ENCODE measurements around the gene HOXA2. TPM values are rescaled to one million over a fixed set of nuclear protein-coding genes. Genes with fewer than 3 reads are reported as not detected.

HOXA2 gene
- polyA plus RNA-seq, 1 donor (not counting 4 experiments of a cell fraction or from before 2014, with no cell fraction given): 0.71 TPM

DNA sequence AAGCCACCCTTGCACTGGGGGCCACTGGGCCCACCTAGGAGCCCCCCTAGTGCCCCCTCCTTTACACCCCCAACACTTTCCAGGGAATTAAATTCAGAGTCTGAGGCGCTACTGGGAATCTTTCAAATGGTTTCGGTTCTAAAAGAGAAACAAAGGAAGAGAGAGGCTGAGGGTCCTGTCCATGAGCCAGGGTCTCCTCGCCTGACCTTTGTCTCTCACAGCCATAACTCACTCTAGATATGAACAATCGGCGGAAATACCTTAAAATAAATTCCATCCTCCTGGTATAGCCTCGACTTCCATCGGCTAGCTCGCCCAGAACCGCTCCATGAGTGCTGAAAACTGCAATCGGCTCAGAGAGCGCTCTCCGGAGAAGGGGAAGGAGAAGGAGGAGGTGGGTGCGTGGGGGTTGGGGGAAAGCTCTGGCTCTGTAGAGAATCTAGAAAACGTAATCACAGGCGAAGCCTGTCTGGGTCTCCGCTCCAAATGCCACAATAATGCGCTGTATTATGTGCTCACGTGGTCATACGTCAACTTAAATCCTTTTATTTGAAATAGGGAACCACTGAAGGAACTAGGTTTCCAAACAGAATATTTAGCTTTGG is 15.5 kb upstream of the HOXA2 start:
- H3K27me3 ChIP-seq (ENCODE audit: control insufficient read depth, extremely low read depth, insufficient read depth, low read length): no peaks in the 10 kb centered on the region
- no peak for FAIRE-seq

DNA sequence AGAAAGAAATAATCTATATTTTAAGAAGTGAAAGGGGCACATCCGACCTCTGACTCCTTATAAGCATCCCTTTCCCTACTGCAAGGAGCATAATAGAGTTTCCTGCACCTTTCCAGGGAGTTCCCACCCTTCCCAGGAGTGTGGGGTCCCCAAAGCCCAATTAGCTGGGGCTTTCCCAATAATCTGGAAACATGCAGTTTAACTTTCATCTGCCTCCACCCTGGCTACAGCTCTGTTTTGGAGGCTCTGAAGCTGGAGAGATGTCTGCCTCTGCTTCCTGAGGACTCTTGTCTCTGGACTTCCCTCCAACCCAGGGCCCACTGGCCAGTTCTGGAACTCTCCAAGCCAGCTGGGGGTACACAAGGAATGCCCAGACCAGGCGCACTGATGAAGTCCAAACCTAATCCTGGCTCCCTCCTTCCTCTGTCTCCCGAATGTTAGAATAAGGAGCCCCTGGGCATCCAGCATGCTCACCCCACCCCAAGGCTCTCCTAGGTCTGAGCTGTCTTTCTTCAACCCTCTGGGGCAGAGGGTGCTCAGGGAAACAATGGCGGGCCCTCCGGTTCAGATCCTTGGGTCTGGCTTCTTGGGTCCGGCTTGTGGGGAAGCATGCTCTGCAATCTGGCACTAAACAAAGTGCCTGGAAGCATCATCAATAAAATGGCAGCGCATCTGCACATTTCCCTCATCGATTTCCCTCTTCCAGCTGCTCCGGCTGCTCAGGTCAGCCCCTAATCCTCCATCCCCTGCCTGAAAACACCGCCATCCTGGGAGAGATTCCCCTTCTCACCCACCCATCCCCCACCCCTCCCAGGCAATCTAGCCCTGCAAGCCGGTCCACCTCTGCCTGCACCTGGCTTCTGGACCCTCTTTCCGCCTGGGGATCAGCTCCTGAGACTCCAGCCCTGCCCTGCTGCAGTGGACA is 14.7 kb upstream of the HOXA2 start:
- Histone ChIP-seq H3K79me2 (ENCODE audit: control insufficient read depth, insufficient read depth, low read length) (peaks cover 28% of the 10 kb centered on the region), H3K9ac (ENCODE audit: control insufficient read depth, extremely low read depth, insufficient read depth, low read length) (peak overlapping the region; percentile 39), H3K4me2 (ENCODE audit: control insufficient read depth, extremely low read depth, insufficient read depth, low read depth, low read length) (peak overlapping the region; percentile 68), H3K27me3 (ENCODE audit: control insufficient read depth, extremely low read depth, insufficient read depth, low read length) (no peaks in the 10 kb centered on the region), H3K4me1 (ENCODE audit: control insufficient read depth, extremely low read depth, insufficient read depth, low read length) (peaks cover 15% of the 10 kb centered on the region), H2AFZ (ENCODE audit: control insufficient read depth, low read length) (no peak overlapping the region), H3K36me3 (ENCODE audit: control insufficient read depth in 2 of 2, extremely low read depth in 1 of 2, insufficient read depth in 2 of 2, low read length in 2 of 2) (peaks cover 5 to 6% of the 10 kb centered on the region in 2 experiments), H3K27ac (ENCODE audit: control insufficient read depth, insufficient read depth, low read length) (no peak overlapping the region), H3K9me3 (ENCODE audit: control insufficient read depth, low read depth, low read length) (no peaks in the 10 kb centered on the region), H4K20me1 (ENCODE audit: control insufficient read depth, extremely low read depth, insufficient read depth, low read length) (no peaks in the 10 kb centered on the region), H3K4me3 (ENCODE audit: control insufficient read depth in 2 of 3, extremely low read depth in 1 of 3, insufficient read depth in 2 of 3, low read depth in 1 of 3, low read length in 3 of 3) (peak overlapping the region in 1 of 3 experiments; percentile 24), H3K9me1 (ENCODE audit: control insufficient read depth, extremely low read depth, insufficient read depth, low read length) (no peaks in the 10 kb centered on the region)
- FAIRE-seq (no peak), DNase-seq (ENCODE audit: low read depth, low spot score) (no peak)
- TF ChIP-seq, protein P1, sequence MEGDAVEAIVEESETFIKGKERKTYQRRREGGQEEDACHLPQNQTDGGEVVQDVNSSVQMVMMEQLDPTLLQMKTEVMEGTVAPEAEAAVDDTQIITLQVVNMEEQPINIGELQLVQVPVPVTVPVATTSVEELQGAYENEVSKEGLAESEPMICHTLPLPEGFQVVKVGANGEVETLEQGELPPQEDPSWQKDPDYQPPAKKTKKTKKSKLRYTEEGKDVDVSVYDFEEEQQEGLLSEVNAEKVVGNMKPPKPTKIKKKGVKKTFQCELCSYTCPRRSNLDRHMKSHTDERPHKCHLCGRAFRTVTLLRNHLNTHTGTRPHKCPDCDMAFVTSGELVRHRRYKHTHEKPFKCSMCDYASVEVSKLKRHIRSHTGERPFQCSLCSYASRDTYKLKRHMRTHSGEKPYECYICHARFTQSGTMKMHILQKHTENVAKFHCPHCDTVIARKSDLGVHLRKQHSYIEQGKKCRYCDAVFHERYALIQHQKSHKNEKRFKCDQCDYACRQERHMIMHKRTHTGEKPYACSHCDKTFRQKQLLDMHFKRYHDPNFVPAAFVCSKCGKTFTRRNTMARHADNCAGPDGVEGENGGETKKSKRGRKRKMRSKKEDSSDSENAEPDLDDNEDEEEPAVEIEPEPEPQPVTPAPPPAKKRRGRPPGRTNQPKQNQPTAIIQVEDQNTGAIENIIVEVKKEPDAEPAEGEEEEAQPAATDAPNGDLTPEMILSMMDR (optimal IDR thresholded peaks at IDR 0.05 in 1 of 3, IDR thresholded peaks at IDR 0.05 in 1 of 3, conservative IDR thresholded peaks at IDR 0.05 in 1 of 3; ENCODE audit: extremely low read depth in 1 of 3, insufficient read depth in 2 of 3, low read length in 3 of 3): no peak
- TF ChIP-seq EZH2 (IDR thresholded peaks at IDR 0.05; ENCODE audit: low read length): no peak
- dilution Hi-C loops (cut with MboI; ENCODE audit: extremely low pct_ligation_motif_present, low sequenced_read_pairs): no loop called here

More for the DNA sequence above, 15.5 kb upstream of the HOXA2 start:
- TF ChIP-seq EZH2 (IDR thresholded peaks at IDR 0.05; ENCODE audit: low read length): no peak
- TF ChIP-seq, protein P1 (optimal IDR thresholded peaks at IDR 0.05 in 1 of 3, IDR thresholded peaks at IDR 0.05 in 1 of 3, conservative IDR thresholded peaks at IDR 0.05 in 1 of 3; ENCODE audit: extremely low read depth in 1 of 3, insufficient read depth in 2 of 3, low read length in 3 of 3): no peak
- H3K4me3 ChIP-seq (ENCODE audit: control insufficient read depth in 2 of 3, extremely low read depth in 1 of 3, insufficient read depth in 2 of 3, low read depth in 1 of 3, low read length in 3 of 3): no peak overlapping the region
- H3K4me2 ChIP-seq (ENCODE audit: control insufficient read depth, extremely low read depth, insufficient read depth, low read depth, low read length): no peak overlapping the region
- H3K9me3 ChIP-seq (ENCODE audit: control insufficient read depth, low read depth, low read length): no peaks in the 10 kb centered on the region
- H3K27ac ChIP-seq (ENCODE audit: control insufficient read depth, insufficient read depth, low read length): no peak overlapping the region
- H3K4me1 ChIP-seq (ENCODE audit: control insufficient read depth, extremely low read depth, insufficient read depth, low read length): peaks cover 7% of the 10 kb centered on the region
- no peak overlapping the region for H3K9ac ChIP-seq (ENCODE audit: control insufficient read depth, extremely low read depth, insufficient read depth, low read length)
- no peak overlapping the region for H2AFZ ChIP-seq (ENCODE audit: control insufficient read depth, low read length)
- peaks cover 5 to 6% of the 10 kb centered on the region in 2 experiments for H3K36me3 ChIP-seq (ENCODE audit: control insufficient read depth in 2 of 2, extremely low read depth in 1 of 2, insufficient read depth in 2 of 2, low read length in 2 of 2)
- no peaks in the 10 kb centered on the region for H4K20me1 ChIP-seq (ENCODE audit: control insufficient read depth, extremely low read depth, insufficient read depth, low read length)
- peaks cover 20% of the 10 kb centered on the region for H3K79me2 ChIP-seq (ENCODE audit: control insufficient read depth, insufficient read depth, low read length)
- no peaks in the 10 kb centered on the region for H3K9me1 ChIP-seq (ENCODE audit: control insufficient read depth, extremely low read depth, insufficient read depth, low read length)
- dilution Hi-C loops (cut with MboI; ENCODE audit: extremely low pct_ligation_motif_present, low sequenced_read_pairs): no loop called here
- DNase-seq (ENCODE audit: low read depth, low spot score): no peak

Data from keratinocyte (primary cell).